IPS-15b (cell line): ENCODE results near the gene UBE2L3.

Experiments used
- H3K27me3 ChIP-seq: one replicate; pipeline ENCODE4 v1.6.1; 2013; ENCODE audit warnings: low read length; ENCODE audit not compliant: control insufficient read depth, insufficient read depth
- H3K36me3 ChIP-seq: one replicate; pipeline ENCODE4 v1.6.1; 2013; ENCODE audit warnings: low read length; ENCODE audit not compliant: control insufficient read depth, insufficient read depth
- H3K4me1 ChIP-seq: one replicate; pipeline ENCODE4 v1.6.1; 2013; ENCODE audit warnings: mild to moderate bottlenecking, low read length; ENCODE audit not compliant: control insufficient read depth, insufficient read depth
- H3K4me3 ChIP-seq: one replicate; pipeline ENCODE4 v1.5.1; 2013; ENCODE audit warnings: low read depth, low read length
- H3K9ac ChIP-seq: one replicate; pipeline ENCODE4 v1.6.1; 2013; ENCODE audit warnings: low read depth, mild to moderate bottlenecking, low read length
- H3K9me3 ChIP-seq: one replicate; pipeline ENCODE4 v1.6.1; 2013; ENCODE audit warnings: mild to moderate bottlenecking, low read length; ENCODE audit not compliant: control insufficient read depth, insufficient read depth

The UBE2L3 gene

GRCh38 chr22:21624880-21625791 is 57.6 kb downstream of the UBE2L3 start:
- no peaks in the 10 kb centered on the region for H3K9me3 ChIP-seq
- no peaks in the 10 kb centered on the region for H3K27me3 ChIP-seq
- no peak overlapping the region for H3K9ac ChIP-seq
- H3K36me3 ChIP-seq = peaks cover 20% of the 10 kb centered on the region
- no peak overlapping the region for H3K4me3 ChIP-seq
- H3K4me1 ChIP-seq = no peaks in the 10 kb centered on the region

GRCh38 chr22:21626073-21626734 is 58.7 kb downstream of the UBE2L3 start:
- Histone ChIP-seq H3K36me3 (peaks cover 20% of the 10 kb centered on the region), H3K9ac (no peak overlapping the region), H3K4me3 (no peak overlapping the region), H3K9me3 (no peaks in the 10 kb centered on the region), H3K4me1 (no peaks in the 10 kb centered on the region), H3K27me3 (peaks cover 4% of the 10 kb centered on the region)

- no peaks in the 10 kb centered on the region for H3K9me3 ChIP-seq
- no peaks in the 10 kb centered on the region for H3K4me1 ChIP-seq
- no peak overlapping the region for H3K9ac ChIP-seq
- H3K27me3 ChIP-seq = peaks cover 6% of the 10 kb centered on the region
- no peak overlapping the region for H3K4me3 ChIP-seq
- peaks cover 20% of the 10 kb centered on the region for H3K36me3 ChIP-seq
These were observed 59.4 kb downstream of the UBE2L3 start for GRCh38 chr22:21626735-21627469.

- peaks cover 12% of the 10 kb centered on the region for H3K36me3 ChIP-seq
- no peaks in the 10 kb centered on the region for H3K9me3 ChIP-seq
- no peaks in the 10 kb centered on the region for H3K4me1 ChIP-seq
- peaks cover 6% of the 10 kb centered on the region for H3K27me3 ChIP-seq
- H3K4me3 ChIP-seq = peak overlapping the region; percentile 90
- H3K9ac ChIP-seq = no peak overlapping the region
These were observed 61.1 kb downstream of the UBE2L3 start for GRCh38 chr22:21628386-21629254.

- Histone ChIP-seq H3K27me3 (peaks cover 6% of the 10 kb centered on the region), H3K4me3 (peak within 1 kb of the TSS; percentile 90), H3K4me1 (no peaks in the 10 kb centered on the region), H3K36me3 (peaks cover 12% of the 10 kb centered on the region), H3K9me3 (no peaks in the 10 kb centered on the region), H3K9ac (peak within 1 kb of the TSS; percentile 85)
These were observed 62.0 kb downstream of the UBE2L3 start, which contains the start of gene YDJC for GRCh38 chr22:21629255-21630149. YDJC (minus strand) TSS chr22:21630022; CDS start chr22:21630014, 8 bp downstream.

GRCh38 chr22:21631025-21631424 is 63.5 kb downstream of the UBE2L3 start:
- no peaks in the 10 kb centered on the region for H3K9me3 ChIP-seq
- H3K9ac ChIP-seq = no peak overlapping the region
- no peaks in the 10 kb centered on the region for H3K4me1 ChIP-seq
- no peak overlapping the region for H3K4me3 ChIP-seq
- peaks cover 6% of the 10 kb centered on the region for H3K27me3 ChIP-seq
- H3K36me3 ChIP-seq = peaks cover 12% of the 10 kb centered on the region

- H3K36me3 ChIP-seq = peaks cover 12% of the 10 kb centered on the region
- peaks cover 6% of the 10 kb centered on the region for H3K27me3 ChIP-seq
- no peak within 1 kb of the TSS for H3K4me3 ChIP-seq
- H3K9ac ChIP-seq = no peak within 1 kb of the TSS
- no peaks in the 10 kb centered on the region for H3K9me3 ChIP-seq
- no peaks in the 10 kb centered on the region for H3K4me1 ChIP-seq
These were observed 64.9 kb downstream of the UBE2L3 start, which contains the start of gene CCDC116 for GRCh38 chr22:21632237-21632895. CCDC116 (plus strand) TSS chr22:21632760; CDS start chr22:21633182, 422 bp downstream.

- peaks cover 6% of the 10 kb centered on the region for H3K27me3 ChIP-seq
- no peaks in the 10 kb centered on the region for H3K9me3 ChIP-seq
- H3K36me3 ChIP-seq = peaks cover 10% of the 10 kb centered on the region
- H3K4me1 ChIP-seq = no peaks in the 10 kb centered on the region
- H3K4me3 ChIP-seq = no peak overlapping the region
- H3K9ac ChIP-seq = no peak overlapping the region
These were observed 65.4 kb downstream of the UBE2L3 start for GRCh38 chr22:21632931-21633330.

GRCh38 chr22:21633481-21633880 is 66.0 kb downstream of the UBE2L3 start:
- Histone ChIP-seq H3K9ac (no peak overlapping the region), H3K4me3 (no peak overlapping the region), H3K4me1 (no peaks in the 10 kb centered on the region), H3K36me3 (peaks cover 4% of the 10 kb centered on the region), H3K27me3 (peaks cover 6% of the 10 kb centered on the region), H3K9me3 (no peaks in the 10 kb centered on the region)

- H3K4me1 ChIP-seq = no peaks in the 10 kb centered on the region
- no peak overlapping the region for H3K9ac ChIP-seq
- no peaks in the 10 kb centered on the region for H3K9me3 ChIP-seq
- H3K27me3 ChIP-seq = peaks cover 6% of the 10 kb centered on the region
- no peak overlapping the region for H3K4me3 ChIP-seq
- peaks cover 4% of the 10 kb centered on the region for H3K36me3 ChIP-seq
These were observed 66.6 kb downstream of the UBE2L3 start for GRCh38 chr22:21634081-21634480.
